H1 (cell line): ENCODE measurements around the gene DDR2. TPM values are rescaled to one million over a fixed set of nuclear protein-coding genes. Genes with fewer than 3 reads are reported as not detected.

ENCODE experiments used
- CHD2 ChIP-seq: IDR thresholded peaks from 2 replicates; pipeline ENCODE4 v1.6.1; 2012; ENCODE audit warnings: low read length, improper control_type of control experiment
- GTF2F1 ChIP-seq: IDR thresholded peaks from 2 replicates; pipeline ENCODE4 v1.6.1; 2012; ENCODE audit warnings: low read depth, low read length, improper control_type of control experiment, borderline replicate concordance
- HDAC2 ChIP-seq, 2 experiments: fragments of 300-600 bp in 1 of 2; sonication (generic) in 1 of 2; IDR thresholded peaks; 2 replicates each; pipeline ENCODE4 v1.6.1; 2011 to 2012; ENCODE audit warnings: low read depth in 2 of 2, low read length in 2 of 2, mild to moderate bottlenecking in 2 of 2, moderate library complexity in 2 of 2, borderline replicate concordance in 1 of 2, inconsistent platforms in 1 of 2
- HDAC6 ChIP-seq: IDR thresholded peaks from one replicate; pipeline ENCODE4 v1.7.1; 2012; ENCODE audit warnings: low read depth, mild to moderate bottlenecking, inconsistent platforms, low read length, moderate library complexity
- NANOG ChIP-seq: IDR thresholded peaks from 2 replicates; pipeline ENCODE4 v1.6.1; 2011; ENCODE audit warnings: low read length, low read depth, mild to moderate bottlenecking, inconsistent platforms; ENCODE audit not compliant: insufficient read depth, poor library complexity, severe bottlenecking
- NRF1 ChIP-seq: IDR thresholded peaks from 2 replicates; pipeline ENCODE4 v1.6.1; 2011; ENCODE audit warnings: mild to moderate bottlenecking, low read depth, low read length, improper control_type of control experiment
- POU5F1 ChIP-seq: IDR thresholded peaks from 2 replicates; pipeline ENCODE4 v1.6.1; 2011; ENCODE audit warnings: low read depth, mild to moderate bottlenecking, low read length, moderate library complexity
- polyA plus RNA-seq, 7 experiments: library from polyadenylated mRNA; depleted of rRNA in 3 of 7; stranded (reverse) in 5 of 7; unstranded in 2 of 7; fragments of >200 nt in 5 of 7; fragments of 200-250 nt in 2 of 7; gene quantifications; 1 replicate in 5 of 7; 2 replicates in 1 of 7; 4 replicates in 1 of 7; pipeline versions ENCODE4 v1.2.1 to v1.2.3, GENCODE V29; 2011 to 2013; ENCODE audit warnings: missing spikeins in 2 of 7, mixed read lengths in 2 of 7
- total RNA-seq: library from RNA; stranded (reverse); fragmentation: NEBNext Ultra II Directional; extraction: Animal tissue kit (Norgen Biotek cat#: 25700); gene quantifications from 2 replicates; pipeline ENCODE4 v1.2.1, GENCODE V29; 2021
- TF ChIP-seq, protein P1 (sequence below): fragments of 300-600 bp; sonication (generic); IDR thresholded peaks from 2 replicates; pipeline ENCODE4 v1.7.1; 2012; ENCODE audit warnings: low read length, moderate library complexity, mild to moderate bottlenecking, inconsistent platforms; ENCODE audit not compliant: insufficient replicate concordance

Gene DDR2
- total and polyA plus RNA-seq, 2 of the 8 experiments (the other 6 are each of a cell fraction or from before 2014, with no cell fraction given): 1.00 to 2.1 TPM

DNA sequence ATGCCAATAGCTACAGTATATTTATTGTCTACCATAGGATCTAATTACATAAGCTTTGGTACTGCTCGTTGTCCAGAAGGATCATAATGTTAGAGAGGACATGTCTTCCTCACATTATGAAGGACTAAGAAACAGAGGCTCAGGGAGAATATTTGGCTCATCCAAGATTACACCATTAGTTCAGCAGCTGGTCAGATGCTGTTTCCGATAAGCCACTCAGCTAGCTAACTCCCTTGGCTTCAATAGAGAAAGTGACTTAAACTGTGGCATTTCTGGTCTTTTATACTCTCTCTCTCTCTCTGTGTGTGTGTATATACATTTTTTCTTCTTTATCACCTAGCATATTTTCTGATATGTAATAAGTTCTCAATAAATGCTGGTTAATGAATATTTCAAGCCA lies 70.4 kb downstream of the DDR2 start (continued):
- TF ChIP-seq, protein P1, sequence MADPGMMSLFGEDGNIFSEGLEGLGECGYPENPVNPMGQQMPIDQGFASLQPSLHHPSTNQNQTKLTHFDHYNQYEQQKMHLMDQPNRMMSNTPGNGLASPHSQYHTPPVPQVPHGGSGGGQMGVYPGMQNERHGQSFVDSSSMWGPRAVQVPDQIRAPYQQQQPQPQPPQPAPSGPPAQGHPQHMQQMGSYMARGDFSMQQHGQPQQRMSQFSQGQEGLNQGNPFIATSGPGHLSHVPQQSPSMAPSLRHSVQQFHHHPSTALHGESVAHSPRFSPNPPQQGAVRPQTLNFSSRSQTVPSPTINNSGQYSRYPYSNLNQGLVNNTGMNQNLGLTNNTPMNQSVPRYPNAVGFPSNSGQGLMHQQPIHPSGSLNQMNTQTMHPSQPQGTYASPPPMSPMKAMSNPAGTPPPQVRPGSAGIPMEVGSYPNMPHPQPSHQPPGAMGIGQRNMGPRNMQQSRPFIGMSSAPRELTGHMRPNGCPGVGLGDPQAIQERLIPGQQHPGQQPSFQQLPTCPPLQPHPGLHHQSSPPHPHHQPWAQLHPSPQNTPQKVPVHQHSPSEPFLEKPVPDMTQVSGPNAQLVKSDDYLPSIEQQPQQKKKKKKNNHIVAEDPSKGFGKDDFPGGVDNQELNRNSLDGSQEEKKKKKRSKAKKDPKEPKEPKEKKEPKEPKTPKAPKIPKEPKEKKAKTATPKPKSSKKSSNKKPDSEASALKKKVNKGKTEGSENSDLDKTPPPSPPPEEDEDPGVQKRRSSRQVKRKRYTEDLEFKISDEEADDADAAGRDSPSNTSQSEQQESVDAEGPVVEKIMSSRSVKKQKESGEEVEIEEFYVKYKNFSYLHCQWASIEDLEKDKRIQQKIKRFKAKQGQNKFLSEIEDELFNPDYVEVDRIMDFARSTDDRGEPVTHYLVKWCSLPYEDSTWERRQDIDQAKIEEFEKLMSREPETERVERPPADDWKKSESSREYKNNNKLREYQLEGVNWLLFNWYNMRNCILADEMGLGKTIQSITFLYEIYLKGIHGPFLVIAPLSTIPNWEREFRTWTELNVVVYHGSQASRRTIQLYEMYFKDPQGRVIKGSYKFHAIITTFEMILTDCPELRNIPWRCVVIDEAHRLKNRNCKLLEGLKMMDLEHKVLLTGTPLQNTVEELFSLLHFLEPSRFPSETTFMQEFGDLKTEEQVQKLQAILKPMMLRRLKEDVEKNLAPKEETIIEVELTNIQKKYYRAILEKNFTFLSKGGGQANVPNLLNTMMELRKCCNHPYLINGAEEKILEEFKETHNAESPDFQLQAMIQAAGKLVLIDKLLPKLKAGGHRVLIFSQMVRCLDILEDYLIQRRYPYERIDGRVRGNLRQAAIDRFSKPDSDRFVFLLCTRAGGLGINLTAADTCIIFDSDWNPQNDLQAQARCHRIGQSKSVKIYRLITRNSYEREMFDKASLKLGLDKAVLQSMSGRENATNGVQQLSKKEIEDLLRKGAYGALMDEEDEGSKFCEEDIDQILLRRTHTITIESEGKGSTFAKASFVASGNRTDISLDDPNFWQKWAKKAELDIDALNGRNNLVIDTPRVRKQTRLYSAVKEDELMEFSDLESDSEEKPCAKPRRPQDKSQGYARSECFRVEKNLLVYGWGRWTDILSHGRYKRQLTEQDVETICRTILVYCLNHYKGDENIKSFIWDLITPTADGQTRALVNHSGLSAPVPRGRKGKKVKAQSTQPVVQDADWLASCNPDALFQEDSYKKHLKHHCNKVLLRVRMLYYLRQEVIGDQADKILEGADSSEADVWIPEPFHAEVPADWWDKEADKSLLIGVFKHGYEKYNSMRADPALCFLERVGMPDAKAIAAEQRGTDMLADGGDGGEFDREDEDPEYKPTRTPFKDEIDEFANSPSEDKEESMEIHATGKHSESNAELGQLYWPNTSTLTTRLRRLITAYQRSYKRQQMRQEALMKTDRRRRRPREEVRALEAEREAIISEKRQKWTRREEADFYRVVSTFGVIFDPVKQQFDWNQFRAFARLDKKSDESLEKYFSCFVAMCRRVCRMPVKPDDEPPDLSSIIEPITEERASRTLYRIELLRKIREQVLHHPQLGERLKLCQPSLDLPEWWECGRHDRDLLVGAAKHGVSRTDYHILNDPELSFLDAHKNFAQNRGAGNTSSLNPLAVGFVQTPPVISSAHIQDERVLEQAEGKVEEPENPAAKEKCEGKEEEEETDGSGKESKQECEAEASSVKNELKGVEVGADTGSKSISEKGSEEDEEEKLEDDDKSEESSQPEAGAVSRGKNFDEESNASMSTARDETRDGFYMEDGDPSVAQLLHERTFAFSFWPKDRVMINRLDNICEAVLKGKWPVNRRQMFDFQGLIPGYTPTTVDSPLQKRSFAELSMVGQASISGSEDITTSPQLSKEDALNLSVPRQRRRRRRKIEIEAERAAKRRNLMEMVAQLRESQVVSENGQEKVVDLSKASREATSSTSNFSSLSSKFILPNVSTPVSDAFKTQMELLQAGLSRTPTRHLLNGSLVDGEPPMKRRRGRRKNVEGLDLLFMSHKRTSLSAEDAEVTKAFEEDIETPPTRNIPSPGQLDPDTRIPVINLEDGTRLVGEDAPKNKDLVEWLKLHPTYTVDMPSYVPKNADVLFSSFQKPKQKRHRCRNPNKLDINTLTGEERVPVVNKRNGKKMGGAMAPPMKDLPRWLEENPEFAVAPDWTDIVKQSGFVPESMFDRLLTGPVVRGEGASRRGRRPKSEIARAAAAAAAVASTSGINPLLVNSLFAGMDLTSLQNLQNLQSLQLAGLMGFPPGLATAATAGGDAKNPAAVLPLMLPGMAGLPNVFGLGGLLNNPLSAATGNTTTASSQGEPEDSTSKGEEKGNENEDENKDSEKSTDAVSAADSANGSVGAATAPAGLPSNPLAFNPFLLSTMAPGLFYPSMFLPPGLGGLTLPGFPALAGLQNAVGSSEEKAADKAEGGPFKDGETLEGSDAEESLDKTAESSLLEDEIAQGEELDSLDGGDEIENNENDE: no peak
- TF ChIP-seq GTF2F1 (no peak), CHD2 (no peak), NANOG (no peak), HDAC2 (IDR thresholded peaks at IDR 0.05; ENCODE audit: borderline replicate concordance in 1 of 2, low read depth in 2 of 2, low read length in 2 of 2) (no peak), POU5F1 (no peak), NRF1 (no peak), HDAC6 (no peak)
